ENCODE results near the gene SORBS1.

The SORBS1 gene

GRCh38 chr10:95264227-95265051, 296.7 kb downstream of the SORBS1 start:
- no peak for TF ChIP-seq ZNF274 (IDR thresholded peaks at IDR 0.05; ENCODE audit: low read depth, low read length)
- no peak overlapping the region for H3K4me3 ChIP-seq (ENCODE audit: low read length)

- TF ChIP-seq ZNF274 (IDR thresholded peaks at IDR 0.05; ENCODE audit: low read depth, low read length): no peak
- no peak overlapping the region for H3K4me3 ChIP-seq (ENCODE audit: low read length)
Observed at GRCh38 chr10:95263864-95264226, 297.3 kb downstream of the SORBS1 start.

- H3K4me3 ChIP-seq (ENCODE audit: low read length): no peak overlapping the region
- no peak for TF ChIP-seq ZNF274 (IDR thresholded peaks at IDR 0.05; ENCODE audit: low read depth, low read length)
Observed at GRCh38 chr10:95262763-95263518, 298.2 kb downstream of the SORBS1 start.

- no peak overlapping the region for H3K4me3 ChIP-seq (ENCODE audit: low read length)
- TF ChIP-seq ZNF274 (IDR thresholded peaks at IDR 0.05; ENCODE audit: low read depth, low read length): no peak
Observed at GRCh38 chr10:95261926-95262325, 299.2 kb downstream of the SORBS1 start.

All from GM08714 (cell line).